Measurements from ENCODE around the gene FRAS1. TPM values are rescaled to one million over a fixed set of nuclear protein-coding genes. Genes with fewer than 3 reads are reported as not detected.

The FRAS1 gene
- total and polyA plus RNA-seq, 2 donors (not counting 1 experiment from before 2014, with no cell fraction given): 0.03 to 0.12 TPM

DNA sequence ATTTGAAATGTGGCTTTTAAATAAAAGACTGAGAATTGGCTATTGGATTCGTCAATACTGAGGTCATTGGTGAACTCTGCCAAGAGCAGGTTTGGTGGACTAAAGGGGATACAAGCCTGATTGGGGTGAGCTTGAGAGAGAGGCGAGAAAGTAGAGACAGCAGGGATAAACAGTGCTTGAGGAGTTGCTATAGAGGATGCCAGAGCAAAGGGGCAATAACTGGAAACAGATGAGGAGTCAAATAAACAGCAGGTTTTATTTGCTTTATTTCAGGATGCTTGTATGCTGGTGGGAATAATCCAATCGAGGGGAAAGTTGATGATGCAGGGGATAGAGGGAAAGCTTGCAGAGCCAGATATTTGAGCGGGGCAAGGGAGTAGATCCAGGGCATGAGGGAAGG is 470.4 kb downstream of the FRAS1 start:
- no peak for DNase-seq
- no peaks in the 10 kb centered on the region for H3K9me3 ChIP-seq (ENCODE audit: control extremely low read depth in 1 of 3, control insufficient read depth in 2 of 3, insufficient read depth in 1 of 3, low read length in 2 of 3)
- no peaks in the 10 kb centered on the region for H3K79me2 ChIP-seq (ENCODE audit: control insufficient read depth, insufficient read depth, low read length)
- H3K4me1 Mint-ChIP-seq: no peaks in the 10 kb centered on the region
- no peak for ATAC-seq (ENCODE audit: low read depth)
- no peaks in the 10 kb centered on the region for H4K20me1 ChIP-seq (ENCODE audit: control insufficient read depth, insufficient read depth, low read length, poor library complexity, severe bottlenecking)
- no peak overlapping the region for H3K4me3 ChIP-seq (ENCODE audit: control extremely low read depth in 1 of 5, extremely low read depth in 1 of 5, insufficient read depth in 1 of 5, low read depth in 2 of 5, low read length in 4 of 5)
- no peaks in the 10 kb centered on the region for H3K9me3 Mint-ChIP-seq (ENCODE audit: insufficient read depth)
- H3K27ac ChIP-seq (ENCODE audit: low read length in 2 of 2): no peak overlapping the region
- H3K4me1 ChIP-seq (ENCODE audit: control insufficient read depth in 2 of 2, insufficient read depth in 2 of 2, low read length in 2 of 2): no peaks in the 10 kb centered on the region
- intact Hi-C loops (cut with micrococcal nuclease): no loop called here
- no peak overlapping the region for H3K27ac Mint-ChIP-seq
- 92% methylated on average over 4 of the region's 4 CpGs for WGBS (ENCODE audit: insufficient coverage)
- no peak overlapping the region for H3K4me2 ChIP-seq (replicated peaks; ENCODE audit: low read depth, low read length, poor library complexity, severe bottlenecking)
- H3K27me3 ChIP-seq (replicated peaks in 1 of 4; ENCODE audit: control extremely low read depth in 1 of 4, control insufficient read depth in 3 of 4, insufficient read depth in 4 of 4, low read length in 3 of 4): peaks cover 0 to 3% (median 0%) of the 10 kb centered on the region in 4 experiments
- no peak overlapping the region for H2AFZ ChIP-seq (ENCODE audit: insufficient read depth, low read depth, low read length, poor library complexity, severe bottlenecking)
- H3K4me3 Mint-ChIP-seq: no peak overlapping the region
- no peak overlapping the region for H3K9ac ChIP-seq (ENCODE audit: low read length)
- ChIA-PET POLR2A (no interaction called here), CTCF (no interaction called here)
- H3K36me3 ChIP-seq (replicated peaks in 1 of 2; ENCODE audit: control extremely low read depth in 1 of 2, control insufficient read depth in 1 of 2, extremely low read depth in 1 of 2, insufficient read depth in 2 of 2, low read length in 1 of 2): no peaks in the 10 kb centered on the region
- H3K27me3 Mint-ChIP-seq: peaks cover 13% of the 10 kb centered on the region
- TF ChIP-seq CTCF (IDR thresholded peaks at IDR 0.05) (no peak), EZH2 (IDR thresholded peaks at IDR 0.05; ENCODE audit: borderline replicate concordance, insufficient read depth, low read depth, low read length, poor library complexity, severe bottlenecking) (no peak)

DNA sequence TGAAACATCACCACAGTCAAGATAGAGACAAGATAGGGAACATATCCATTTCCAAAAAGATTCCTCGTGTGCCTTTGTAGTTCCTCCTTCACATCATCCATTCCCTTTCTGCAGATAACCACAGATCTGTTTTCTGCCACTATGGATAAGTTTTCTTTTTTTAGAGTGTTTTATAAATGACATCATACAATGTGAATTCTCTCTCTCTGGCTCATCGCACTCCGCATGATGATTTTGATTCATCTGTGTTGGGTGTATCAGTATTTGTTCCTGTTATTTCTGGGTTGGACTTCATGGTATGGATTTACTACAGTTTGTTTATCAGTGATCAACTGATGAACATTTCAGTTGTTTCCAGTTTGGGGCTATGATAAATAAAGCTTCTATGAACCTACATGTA is 471.2 kb downstream of the FRAS1 start:
- POLR2A ChIA-PET: no interaction called here
- no peak overlapping the region for H3K27ac ChIP-seq (ENCODE audit: low read length in 2 of 2)

More for the DNA sequence above, 471.2 kb downstream of the FRAS1 start:
- Mint-ChIP-seq H3K9me3 (ENCODE audit: insufficient read depth) (no peaks in the 10 kb centered on the region), H3K27ac (no peak overlapping the region), H3K4me1 (no peaks in the 10 kb centered on the region), H3K4me3 (no peak overlapping the region), H3K27me3 (peaks cover 13% of the 10 kb centered on the region)
- intact Hi-C loops (cut with micrococcal nuclease): no loop called here
- ATAC-seq (ENCODE audit: low read depth) (no peak), DNase-seq (no peak)
- CTCF ChIA-PET: no interaction called here
- H4K20me1 ChIP-seq (ENCODE audit: control insufficient read depth, insufficient read depth, low read length, poor library complexity, severe bottlenecking): no peaks in the 10 kb centered on the region
- H3K4me1 ChIP-seq (ENCODE audit: control insufficient read depth in 2 of 2, insufficient read depth in 2 of 2, low read length in 2 of 2): no peaks in the 10 kb centered on the region
- H2AFZ ChIP-seq (ENCODE audit: insufficient read depth, low read depth, low read length, poor library complexity, severe bottlenecking): no peak overlapping the region
- no peaks in the 10 kb centered on the region for H3K36me3 ChIP-seq (replicated peaks in 1 of 2; ENCODE audit: control extremely low read depth in 1 of 2, control insufficient read depth in 1 of 2, extremely low read depth in 1 of 2, insufficient read depth in 2 of 2, low read length in 1 of 2)
- H3K79me2 ChIP-seq (ENCODE audit: control insufficient read depth, insufficient read depth, low read length): no peaks in the 10 kb centered on the region
- H3K4me2 ChIP-seq (replicated peaks; ENCODE audit: low read depth, low read length, poor library complexity, severe bottlenecking): no peak overlapping the region
- peaks cover 0 to 3% (median 0%) of the 10 kb centered on the region in 4 experiments for H3K27me3 ChIP-seq (replicated peaks in 1 of 4; ENCODE audit: control extremely low read depth in 1 of 4, control insufficient read depth in 3 of 4, insufficient read depth in 4 of 4, low read length in 3 of 4)
- no peaks in the 10 kb centered on the region for H3K9me3 ChIP-seq (ENCODE audit: control extremely low read depth in 1 of 3, control insufficient read depth in 2 of 3, insufficient read depth in 1 of 3, low read length in 2 of 3)
- no CpG with 5 or more reads among the region's 3 CpGs for WGBS (ENCODE audit: insufficient coverage)
- no peak overlapping the region for H3K9ac ChIP-seq (ENCODE audit: low read length)
- no peak overlapping the region for H3K4me3 ChIP-seq (ENCODE audit: control extremely low read depth in 1 of 5, extremely low read depth in 1 of 5, insufficient read depth in 1 of 5, low read depth in 2 of 5, low read length in 4 of 5)
- no peak for TF ChIP-seq CTCF (IDR thresholded peaks at IDR 0.05)
- no peak for TF ChIP-seq EZH2 (IDR thresholded peaks at IDR 0.05; ENCODE audit: borderline replicate concordance, insufficient read depth, low read depth, low read length, poor library complexity, severe bottlenecking)
